DOHH2 (cell line): ENCODE data around the gene RABGAP1L.

Experiments
- H3F3A ChIP-seq: fragments of 200-600 bp; sonication (generic), shearing (Covaris generic); 2 replicates; pipeline ENCODE4 v1.6.0; 2016; ENCODE audit warnings: antibody characterized with exemption, mild to moderate bottlenecking; ENCODE audit not compliant: control insufficient read depth, insufficient read depth
- H3K27ac ChIP-seq: fragments of 200-600 bp; sonication (generic); 2 replicates; pipeline ENCODE4 v1.5.1; 2014; ENCODE audit warnings: low read depth, mild to moderate bottlenecking, low read length, moderate library complexity
- H3K27me3 ChIP-seq: fragments of 200-600 bp; sonication (generic); 2 replicates; pipeline ENCODE4 v1.6.1; 2014; ENCODE audit warnings: mild to moderate bottlenecking, low read length, mixed read lengths; ENCODE audit not compliant: control insufficient read depth
- H3K36me3 ChIP-seq: fragments of 200-600 bp; sonication (generic); 2 replicates; pipeline ENCODE4 v1.6.1; 2014; ENCODE audit warnings: mild to moderate bottlenecking, low read length, moderate library complexity, mixed read lengths; ENCODE audit not compliant: control insufficient read depth
- H3K4me1 ChIP-seq: fragments of 200-600 bp; sonication (generic); 2 replicates; pipeline ENCODE4 v1.6.1; 2014; ENCODE audit warnings: mild to moderate bottlenecking, low read length, mixed read lengths; ENCODE audit not compliant: control insufficient read depth
- H3K4me2 ChIP-seq: fragments of 200-600 bp; sonication (generic); 2 replicates; pipeline ENCODE4 v1.6.0; 2014; ENCODE audit warnings: mild to moderate bottlenecking, low read length, moderate library complexity
- H3K4me3 ChIP-seq: fragments of 200-600 bp; sonication (generic); 2 replicates; pipeline ENCODE4 v1.5.1; 2014; ENCODE audit warnings: mild to moderate bottlenecking, low read length, mixed read lengths
- H3K79me2 ChIP-seq: fragments of 200-600 bp; sonication (generic); 2 replicates; pipeline ENCODE4 v1.6.1; 2014; ENCODE audit warnings: mild to moderate bottlenecking, low read length, mixed read lengths; ENCODE audit not compliant: control insufficient read depth
- H3K9me2 ChIP-seq: fragments of 200-600 bp; sonication (generic); replicated peaks from 2 replicates; pipeline ENCODE4 v1.6.1; 2014; ENCODE audit warnings: mild to moderate bottlenecking, low read length, mixed read lengths; ENCODE audit not compliant: control insufficient read depth
- H3K9me3 ChIP-seq: fragments of 200-600 bp; sonication (generic); 2 replicates; pipeline ENCODE4 v1.6.1; 2014; ENCODE audit warnings: antibody characterized with exemption, low read length, mixed read lengths; ENCODE audit not compliant: control insufficient read depth, insufficient read depth
- H4K20me1 ChIP-seq: fragments of 200-600 bp; sonication (generic); 2 replicates; pipeline ENCODE4 v1.6.0; 2014; ENCODE audit warnings: low read depth, mild to moderate bottlenecking, antibody characterized with exemption, low read length, moderate library complexity; ENCODE audit not compliant: control insufficient read depth, insufficient read depth
- EZH2phosphoT487 ChIP-seq: fragments of 200-600 bp; sonication (generic); IDR thresholded peaks from 2 replicates; pipeline ENCODE4 v1.6.1; 2017; ENCODE audit warnings: borderline replicate concordance, mild to moderate bottlenecking, antibody characterized with exemption, low read length, moderate library complexity, mixed read lengths
- TF ChIP-seq, protein P1 (sequence below): fragments of 200-600 bp; sonication (generic); IDR thresholded peaks from one replicate; pipeline ENCODE4 v1.5.1; 2014; ENCODE audit warnings: antibody characterized with exemption, mild to moderate bottlenecking, low read depth, low read length; ENCODE audit not compliant: poor library complexity, severe bottlenecking

Gene RABGAP1L

GRCh38 chr1:174217787-174218574 lies 58.7 kb downstream of the RABGAP1L start:
- H3K27me3 ChIP-seq, result no peaks in the 10 kb centered on the region
- TF ChIP-seq, protein P1, sequence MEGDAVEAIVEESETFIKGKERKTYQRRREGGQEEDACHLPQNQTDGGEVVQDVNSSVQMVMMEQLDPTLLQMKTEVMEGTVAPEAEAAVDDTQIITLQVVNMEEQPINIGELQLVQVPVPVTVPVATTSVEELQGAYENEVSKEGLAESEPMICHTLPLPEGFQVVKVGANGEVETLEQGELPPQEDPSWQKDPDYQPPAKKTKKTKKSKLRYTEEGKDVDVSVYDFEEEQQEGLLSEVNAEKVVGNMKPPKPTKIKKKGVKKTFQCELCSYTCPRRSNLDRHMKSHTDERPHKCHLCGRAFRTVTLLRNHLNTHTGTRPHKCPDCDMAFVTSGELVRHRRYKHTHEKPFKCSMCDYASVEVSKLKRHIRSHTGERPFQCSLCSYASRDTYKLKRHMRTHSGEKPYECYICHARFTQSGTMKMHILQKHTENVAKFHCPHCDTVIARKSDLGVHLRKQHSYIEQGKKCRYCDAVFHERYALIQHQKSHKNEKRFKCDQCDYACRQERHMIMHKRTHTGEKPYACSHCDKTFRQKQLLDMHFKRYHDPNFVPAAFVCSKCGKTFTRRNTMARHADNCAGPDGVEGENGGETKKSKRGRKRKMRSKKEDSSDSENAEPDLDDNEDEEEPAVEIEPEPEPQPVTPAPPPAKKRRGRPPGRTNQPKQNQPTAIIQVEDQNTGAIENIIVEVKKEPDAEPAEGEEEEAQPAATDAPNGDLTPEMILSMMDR, result peak; percentile 79
- TF ChIP-seq EZH2phosphoT487, result no peak
- peaks cover 13% of the 10 kb centered on the region; the same call in 1 of the 2 replicates for H4K20me1 ChIP-seq
- peaks cover 14% of the 10 kb centered on the region; the same call in 1 of the 2 replicates for H3F3A ChIP-seq
- H3K27ac ChIP-seq, result no peak overlapping the region
- H3K4me1 ChIP-seq, result peaks cover 35% of the 10 kb centered on the region
- H3K4me2 ChIP-seq, result peak overlapping the region; percentile 36; the same call in 1 of the 2 replicates
- peak overlapping the region; percentile 7; the same call in 1 of the 2 replicates for H3K4me3 ChIP-seq
- no peaks in the 10 kb centered on the region for H3K9me2 ChIP-seq
- H3K79me2 ChIP-seq, result peaks cover 50% of the 10 kb centered on the region
- H3K36me3 ChIP-seq, result peaks cover 27% of the 10 kb centered on the region
- no peaks in the 10 kb centered on the region; the same call in 1 of the 2 replicates for H3K9me3 ChIP-seq

- TF ChIP-seq EZH2phosphoT487, result no peak
- TF ChIP-seq, protein P1, result no peak
- H3K4me3 ChIP-seq, result peak overlapping the region; percentile 30; the same call in 1 of the 2 replicates
- peaks cover 45% of the 10 kb centered on the region for H3K79me2 ChIP-seq
- H3K36me3 ChIP-seq, result peaks cover 27% of the 10 kb centered on the region
- no peaks in the 10 kb centered on the region for H3K27me3 ChIP-seq
- H3F3A ChIP-seq, result peaks cover 14% of the 10 kb centered on the region; the same call in 1 of the 2 replicates
- peak overlapping the region; percentile 14 for H3K27ac ChIP-seq
- peaks cover 13% of the 10 kb centered on the region; the same call in 1 of the 2 replicates for H4K20me1 ChIP-seq
- peaks cover 35% of the 10 kb centered on the region for H3K4me1 ChIP-seq
- no peaks in the 10 kb centered on the region for H3K9me2 ChIP-seq
- H3K9me3 ChIP-seq, result no peaks in the 10 kb centered on the region; the same call in 1 of the 2 replicates
- peak overlapping the region; percentile 36 for H3K4me2 ChIP-seq
Observed at GRCh38 chr1:174218983-174219382, 59.7 kb downstream of the RABGAP1L start.

DNA sequence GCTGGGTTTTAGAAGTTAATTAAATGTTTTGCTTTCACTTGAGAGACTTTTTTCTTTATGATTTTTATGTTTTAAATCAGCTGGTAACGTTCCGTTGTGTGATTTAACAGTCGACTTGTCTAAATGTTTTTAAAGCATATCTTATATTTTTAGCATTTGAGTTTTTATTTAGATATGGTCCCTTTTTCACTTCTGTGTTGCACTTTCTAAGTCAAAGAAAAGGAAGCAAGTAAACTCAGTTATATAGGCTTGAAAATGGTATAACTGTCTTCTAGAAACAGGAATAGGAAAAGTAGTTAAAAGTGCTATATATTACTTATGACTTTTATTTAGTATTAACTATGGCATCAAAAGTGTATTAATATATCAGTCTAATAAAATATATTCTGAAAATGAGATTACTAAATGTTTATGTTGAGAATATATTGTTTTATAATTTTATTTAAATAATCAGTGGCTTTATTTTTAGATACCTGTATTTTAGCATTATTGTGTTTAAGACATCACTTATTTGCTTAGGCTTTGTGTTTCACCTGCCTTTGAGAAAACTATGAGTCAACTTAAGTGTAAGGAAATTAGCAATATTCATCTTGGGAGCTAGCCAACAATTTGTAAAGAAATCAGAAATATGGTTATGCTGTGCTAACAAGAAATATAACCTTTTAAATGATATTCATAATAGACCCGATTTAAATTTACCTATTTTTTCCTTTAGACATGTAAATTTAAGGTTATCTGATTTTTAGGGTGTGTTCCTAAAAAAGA lies 60.5 kb downstream of the RABGAP1L start:
- H3K27me3 ChIP-seq, result no peaks in the 10 kb centered on the region
- H3F3A ChIP-seq, result peaks cover 14% of the 10 kb centered on the region; the same call in 1 of the 2 replicates
- peaks cover 38% of the 10 kb centered on the region for H3K79me2 ChIP-seq
- TF ChIP-seq, protein P1, result no peak
- H3K4me3 ChIP-seq, result peak overlapping the region; percentile 30
- H4K20me1 ChIP-seq, result peaks cover 13% of the 10 kb centered on the region; the same call in 1 of the 2 replicates
- peaks cover 31% of the 10 kb centered on the region for H3K36me3 ChIP-seq
- peak overlapping the region; percentile 36 for H3K4me2 ChIP-seq
- no peaks in the 10 kb centered on the region for H3K9me2 ChIP-seq
- H3K4me1 ChIP-seq, result peaks cover 35% of the 10 kb centered on the region
- peak overlapping the region; percentile 14 for H3K27ac ChIP-seq
- H3K9me3 ChIP-seq, result no peaks in the 10 kb centered on the region; the same call in 1 of the 2 replicates
